NCI-H2196 (cell line): ENCODE data around the gene IDH1.
A peak's percentile ranks its signal among the peaks of the same experiment; 100 is the strongest.
"Not testable (repeated sequence)": the region's sequence is repeated elsewhere in the genome, so short reads cannot be mapped to it uniquely, and the experiment has no call there.

Experiments
- DNase-seq: peaks from one replicate; lab custom pipeline; 2025; ENCODE audit not compliant: unreplicated experiment; lab: John Stamatoyannopoulos, UW

Gene IDH1

DNA sequence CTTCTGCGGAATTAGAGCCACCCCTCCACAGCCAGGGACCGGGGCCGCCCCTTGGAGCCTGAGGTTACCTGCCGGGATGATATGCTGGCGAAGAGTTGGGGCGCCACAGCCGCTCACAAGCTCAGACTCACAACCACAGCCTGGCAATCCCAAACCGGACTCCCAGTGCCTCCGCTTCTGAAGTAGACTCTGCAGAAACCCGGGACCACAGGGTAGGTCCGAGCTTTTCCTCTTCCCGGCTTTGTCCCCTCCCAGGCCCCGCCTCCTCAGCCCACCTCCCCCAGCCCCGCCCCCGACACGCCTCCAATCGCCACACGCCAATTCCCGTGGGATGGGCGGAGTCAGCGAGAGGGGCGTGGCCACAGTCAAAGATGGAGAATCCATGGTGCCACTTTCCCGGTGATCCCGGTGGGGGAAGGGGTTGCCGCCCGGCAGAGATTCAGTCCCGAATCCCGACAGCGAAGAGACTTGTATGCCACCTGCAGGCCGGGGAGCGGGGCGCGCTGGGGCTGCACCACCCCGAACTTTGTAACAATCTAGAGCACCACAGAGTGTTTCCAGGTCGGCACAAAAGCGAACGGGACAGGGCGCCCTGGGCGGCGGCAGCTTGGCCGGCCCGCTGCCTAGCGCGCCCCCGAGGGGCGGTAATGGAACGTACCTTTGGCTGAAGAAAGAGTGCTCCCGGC is at the start of gene IDH1:
IDH1 (minus strand) TSS at position 201 of the 686 bp plus-strand sequence. CDS start 3,520 bp downstream, outside the sequence.
- DNase-seq: peak; percentile 93

DNA sequence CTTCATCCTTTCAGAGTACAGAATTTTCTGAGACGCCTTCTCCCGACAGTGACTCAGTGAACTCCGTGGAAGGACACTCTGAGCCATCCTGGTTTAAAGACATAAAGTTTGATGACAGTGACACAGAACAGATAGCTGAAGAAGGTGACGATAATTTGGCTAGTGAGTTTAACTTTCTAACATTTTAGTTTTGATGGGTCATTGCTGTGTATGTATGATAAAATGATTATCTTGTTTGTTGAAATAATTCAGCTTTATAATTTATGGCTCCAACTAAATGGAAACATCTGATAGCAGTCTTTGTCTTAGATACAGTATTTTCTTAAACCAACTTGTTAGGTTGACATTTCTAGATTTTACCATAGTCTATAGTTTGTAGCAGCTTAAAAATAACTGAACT is 49.3 kb upstream of the IDH1 start:
- DNase-seq: no peak

DNA sequence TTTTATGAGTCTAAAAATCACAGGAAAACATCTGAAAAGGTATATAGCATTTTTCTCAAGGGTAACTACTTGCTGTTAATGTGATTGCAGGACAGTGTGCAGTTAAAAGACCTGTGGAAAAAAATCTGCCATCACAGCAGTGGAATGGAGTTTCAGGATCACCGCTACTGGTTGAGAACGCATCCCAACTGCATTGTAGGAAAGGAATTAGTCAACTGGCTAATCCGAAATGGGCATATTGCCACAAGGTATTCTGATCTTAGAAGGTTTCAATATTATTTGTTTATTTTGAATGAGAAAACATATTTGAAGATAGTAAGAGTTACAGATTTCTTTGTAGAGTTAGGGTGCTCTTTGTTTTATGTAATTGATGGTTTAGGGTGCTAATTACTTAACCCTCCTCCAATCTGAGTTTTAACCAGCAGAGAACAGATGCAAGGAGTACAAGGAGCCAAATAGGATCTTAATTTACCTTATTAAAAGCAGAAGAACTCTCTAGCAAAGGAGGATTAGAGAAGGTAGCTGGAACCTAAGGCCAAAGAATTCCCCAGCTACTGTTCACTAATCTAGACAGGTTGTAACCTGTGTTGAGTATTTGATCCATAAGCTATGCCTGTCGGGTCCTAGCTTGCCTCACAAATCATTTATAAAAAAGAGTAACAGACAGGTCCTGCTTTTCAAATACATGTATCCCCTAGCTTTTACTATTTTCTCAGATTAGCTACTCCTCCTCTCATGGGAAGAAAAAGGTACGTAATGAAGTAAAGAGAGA is 46.2 kb upstream of the IDH1 start:
- no peak for DNase-seq

DNA sequence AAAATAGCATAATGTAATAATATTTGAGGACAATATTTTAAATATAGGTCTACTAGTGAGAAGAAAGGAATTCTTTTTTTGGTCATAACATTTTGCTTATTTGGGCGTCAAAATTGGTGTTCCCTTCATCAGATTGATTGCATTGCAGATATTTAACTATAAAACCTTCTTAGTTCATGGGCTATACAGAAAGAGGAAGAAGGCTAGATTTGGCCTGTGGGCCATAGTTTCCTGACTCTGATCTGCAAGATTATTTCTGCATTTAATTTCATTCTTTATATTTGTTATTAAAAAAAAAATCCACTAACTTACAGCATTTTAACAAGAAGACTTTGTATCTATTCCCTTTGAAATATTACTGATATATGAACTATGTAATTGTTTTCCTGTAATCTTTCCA is 43.1 kb upstream of the IDH1 start:
- DNase-seq: no peak

DNA sequence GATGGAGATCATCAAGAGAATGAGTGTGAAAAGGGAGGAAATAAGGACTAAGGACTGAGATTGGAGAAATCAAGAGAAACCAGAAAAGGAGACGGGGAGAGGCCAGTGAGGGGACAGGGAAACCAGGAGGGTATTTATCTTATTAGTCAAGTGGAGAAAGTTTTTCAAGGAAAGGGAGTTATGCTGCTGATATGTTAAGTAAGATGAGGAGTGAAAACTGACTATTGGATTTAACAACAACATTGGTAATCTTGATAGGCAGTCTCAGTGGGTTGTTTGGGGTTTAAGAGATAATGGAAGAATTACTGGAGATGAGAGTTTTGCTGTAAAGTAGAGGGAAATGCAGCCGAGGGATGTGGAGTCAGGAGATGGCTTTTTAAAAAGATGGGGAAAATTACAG is 41.7 kb upstream of the IDH1 start:
- no peak for DNase-seq

DNA sequence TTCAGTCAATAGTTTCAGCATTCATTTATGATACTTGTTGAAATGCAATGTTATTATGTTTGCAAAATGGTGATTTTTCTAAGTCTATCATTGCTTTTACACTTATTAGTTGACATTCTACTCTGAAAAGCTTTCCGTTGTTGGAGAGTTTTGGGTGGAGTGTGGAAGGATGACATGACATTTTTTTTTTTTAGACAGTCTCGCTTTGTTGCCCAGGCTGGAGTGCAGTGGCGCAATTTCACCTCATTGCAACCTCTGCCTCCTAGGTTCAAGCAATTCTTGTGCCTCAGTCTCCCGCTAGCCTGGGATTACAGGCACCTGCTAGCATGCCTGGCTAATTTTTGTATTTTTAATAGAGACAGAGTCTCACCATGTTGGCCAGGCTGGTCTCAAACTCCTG is 41.0 kb upstream of the IDH1 start:
- DNase-seq: no peak

DNA sequence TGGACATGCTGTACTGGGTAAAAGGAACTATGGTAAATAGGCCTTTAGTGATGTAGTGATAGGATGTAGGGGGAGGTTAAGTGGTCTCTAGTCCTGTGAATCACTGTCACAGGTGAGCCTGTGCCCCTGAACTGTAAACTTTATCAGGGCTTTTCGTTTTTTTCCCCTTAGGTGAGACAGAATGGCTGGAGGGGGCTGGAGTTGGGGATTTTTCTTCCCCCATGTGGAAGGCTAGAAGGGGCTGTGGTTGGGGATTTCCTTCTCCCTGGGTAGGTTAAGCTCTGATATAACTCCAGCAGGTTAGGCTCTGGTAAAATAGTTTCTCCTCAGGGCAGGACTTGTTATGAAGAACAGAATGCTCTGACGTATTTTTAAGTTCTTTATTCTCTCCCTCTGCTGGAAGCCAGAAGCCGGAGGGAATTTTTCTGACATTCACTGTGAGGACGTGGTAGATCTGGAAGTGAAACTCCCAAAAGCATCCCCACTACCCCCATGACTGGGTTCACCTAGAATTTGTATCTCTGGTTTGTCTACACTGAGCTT is 39.7 kb upstream of the IDH1 start:
- DNase-seq: no peak

DNA sequence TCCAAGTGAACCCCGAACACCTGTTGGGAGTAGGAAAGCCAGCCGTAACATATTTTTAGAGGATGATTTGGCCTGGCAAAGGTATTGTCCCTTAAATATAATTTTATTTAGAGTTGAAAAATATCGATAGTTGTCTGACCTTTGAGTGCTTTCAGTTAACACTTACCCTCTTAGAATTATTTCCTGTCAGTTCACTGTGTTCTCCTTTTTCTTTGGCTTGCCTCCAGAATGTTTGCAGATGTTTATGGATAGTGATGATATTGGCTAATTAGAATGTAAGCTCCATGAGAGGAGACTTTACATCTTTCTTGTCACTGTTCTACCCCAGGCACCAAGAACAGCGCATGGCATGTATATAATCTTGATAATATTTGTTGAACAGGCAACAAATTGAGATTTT is 31.0 kb upstream of the IDH1 start:
- no peak for DNase-seq

DNA sequence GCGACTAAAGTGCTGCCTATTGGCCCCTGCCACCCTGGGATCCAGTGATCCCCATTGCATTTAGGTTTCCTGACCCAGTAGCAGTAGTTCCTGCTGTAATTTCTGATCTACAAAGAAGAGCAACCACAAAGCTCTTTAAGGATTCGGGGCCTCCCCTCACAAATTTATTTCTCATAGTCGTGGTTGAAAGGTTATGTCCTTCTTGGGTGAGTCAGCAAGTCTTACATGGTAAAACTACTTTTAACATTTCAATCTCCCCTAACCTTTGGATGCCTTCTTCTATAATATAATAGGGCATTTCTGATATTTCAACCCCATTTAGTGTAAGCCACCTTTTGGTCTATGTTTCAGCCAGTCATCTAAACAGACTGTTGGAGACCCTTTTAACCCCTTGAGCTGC is 26.1 kb upstream of the IDH1 start:
- DNase-seq: no peak

DNA sequence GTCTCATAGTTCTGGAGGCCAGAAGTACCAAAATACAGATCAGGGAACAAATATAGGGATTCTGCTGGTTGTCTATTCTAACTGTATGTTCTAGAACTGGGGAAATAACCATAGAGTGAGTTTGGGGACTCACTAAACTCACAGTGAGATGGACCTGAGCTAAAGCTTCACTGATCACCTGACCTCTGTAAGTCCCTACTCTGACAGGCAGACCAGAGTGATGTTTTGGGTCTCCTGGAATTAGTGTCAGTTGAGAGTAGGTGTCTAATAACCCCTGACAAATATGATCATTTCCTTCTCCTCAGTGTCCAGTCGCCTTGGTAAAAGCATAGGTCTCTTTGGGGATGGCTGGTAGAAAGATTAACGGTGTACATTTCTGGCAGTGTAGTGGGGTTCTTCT is 25.4 kb upstream of the IDH1 start:
- no peak for DNase-seq

DNA sequence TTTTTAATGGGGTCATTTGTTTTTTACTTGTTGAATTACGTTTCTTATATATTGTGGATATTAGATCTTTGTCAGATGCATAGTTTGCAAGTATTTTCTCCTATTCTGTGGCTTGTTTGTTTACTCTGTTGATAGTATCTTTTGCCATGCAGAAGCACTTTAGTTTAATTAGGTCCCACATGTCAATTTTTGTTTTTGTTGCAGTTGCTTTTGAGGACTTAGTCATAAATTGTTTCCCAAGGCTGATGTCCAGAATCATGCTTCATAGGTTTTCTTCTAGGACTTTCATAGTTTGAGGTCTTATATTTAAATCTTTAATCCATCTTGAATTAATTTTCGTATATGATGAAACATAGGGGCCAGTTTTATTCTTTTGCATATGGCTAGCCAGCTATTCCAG is 24.4 kb upstream of the IDH1 start:
- no peak for DNase-seq

DNA sequence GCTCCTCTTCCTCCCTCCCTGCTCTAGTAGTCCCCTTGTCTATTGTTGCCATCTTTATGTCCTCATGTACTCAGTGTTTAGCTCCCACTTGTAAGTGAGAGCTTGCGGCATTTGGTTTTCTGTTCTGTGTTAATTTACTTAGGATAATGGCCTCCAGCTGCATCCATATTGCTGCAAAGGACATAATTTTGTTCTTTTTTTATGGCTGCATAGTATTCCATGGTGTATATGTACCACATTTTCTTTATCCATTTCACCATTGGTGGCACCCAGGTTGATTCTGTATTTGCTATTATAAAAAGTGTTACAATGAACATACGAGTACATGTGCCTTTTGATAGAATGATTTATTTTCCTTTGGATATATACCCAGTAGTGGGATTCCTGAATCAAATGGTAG is 23.7 kb upstream of the IDH1 start:
- no peak for DNase-seq

DNA sequence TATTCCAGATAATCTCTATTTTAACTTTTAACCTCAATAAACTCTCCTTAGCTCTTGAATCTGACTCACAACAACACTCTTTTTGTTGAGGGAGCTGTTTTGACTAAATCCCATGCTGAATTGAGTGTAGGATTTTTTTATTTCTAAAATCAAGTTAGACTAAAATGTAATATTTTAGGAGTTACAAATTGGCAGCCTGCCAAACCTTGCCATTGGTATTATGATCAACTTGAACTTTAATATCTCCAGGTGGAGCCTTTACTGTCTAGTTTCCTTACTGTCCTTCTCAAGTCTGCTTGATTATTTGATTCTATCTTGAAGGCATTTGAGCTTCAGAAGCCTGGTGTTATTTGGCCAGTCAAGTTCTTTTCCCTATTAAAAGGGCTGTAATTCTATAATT is 19.9 kb upstream of the IDH1 start:
- peak; percentile 9 for DNase-seq

DNA sequence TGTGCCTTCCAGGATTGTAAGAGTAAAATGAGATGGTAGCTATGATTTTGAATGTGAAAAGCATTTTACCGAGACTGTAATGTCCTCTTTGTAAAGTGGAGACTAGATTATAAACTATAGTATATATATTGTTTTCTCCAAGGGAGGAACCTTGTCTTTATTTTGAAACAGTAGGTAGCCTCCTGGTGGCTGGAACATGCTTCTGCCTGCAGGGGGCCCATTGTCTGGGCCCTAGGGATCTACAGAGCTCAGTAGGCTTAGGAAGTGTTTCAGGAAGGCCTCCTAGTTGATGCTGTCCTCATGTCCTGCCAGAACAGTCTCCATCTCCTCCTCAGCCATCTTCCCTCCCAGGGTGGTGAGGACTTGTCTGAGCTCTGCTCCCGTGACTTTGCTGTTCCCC is 14.2 kb upstream of the IDH1 start:
- no peak for DNase-seq

DNA sequence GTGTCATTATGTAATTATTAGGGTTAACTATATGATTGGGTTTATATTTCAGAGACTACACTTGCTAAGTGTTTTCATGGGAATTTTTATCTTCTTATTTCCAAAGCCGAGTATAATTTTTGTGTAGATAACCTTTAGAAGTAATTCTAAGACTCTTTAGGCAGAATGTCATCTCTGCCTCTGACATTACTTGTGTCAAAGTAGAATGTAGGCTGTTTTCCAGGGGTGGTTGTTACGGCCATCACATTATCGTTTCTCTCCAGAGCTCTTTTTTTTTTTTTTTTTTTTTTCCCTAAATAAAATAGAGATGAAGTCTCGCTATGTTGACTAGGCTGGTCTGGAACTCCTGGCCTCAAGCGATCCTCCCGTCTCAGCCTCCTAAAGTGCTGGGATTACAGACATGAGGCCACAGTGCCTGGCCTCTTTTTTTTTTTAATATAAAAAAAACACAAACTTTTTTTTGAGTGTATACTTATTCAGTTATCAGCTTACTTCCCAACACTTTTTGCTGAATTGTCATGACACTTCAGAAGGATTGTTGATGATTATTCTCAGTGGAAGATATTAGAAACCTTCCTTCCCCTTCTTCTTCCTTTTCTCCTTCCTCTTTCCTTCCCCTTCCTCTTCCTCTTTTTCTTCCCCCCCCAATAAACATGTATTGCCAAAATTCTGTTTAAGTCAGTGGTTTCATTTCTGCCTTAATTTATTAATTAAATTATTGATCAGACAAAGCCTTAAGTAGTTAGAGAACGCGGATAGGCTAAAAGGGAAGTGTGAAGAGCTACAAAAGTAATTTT is 13.5 kb upstream of the IDH1 start:
- DNase-seq: no peak

DNA sequence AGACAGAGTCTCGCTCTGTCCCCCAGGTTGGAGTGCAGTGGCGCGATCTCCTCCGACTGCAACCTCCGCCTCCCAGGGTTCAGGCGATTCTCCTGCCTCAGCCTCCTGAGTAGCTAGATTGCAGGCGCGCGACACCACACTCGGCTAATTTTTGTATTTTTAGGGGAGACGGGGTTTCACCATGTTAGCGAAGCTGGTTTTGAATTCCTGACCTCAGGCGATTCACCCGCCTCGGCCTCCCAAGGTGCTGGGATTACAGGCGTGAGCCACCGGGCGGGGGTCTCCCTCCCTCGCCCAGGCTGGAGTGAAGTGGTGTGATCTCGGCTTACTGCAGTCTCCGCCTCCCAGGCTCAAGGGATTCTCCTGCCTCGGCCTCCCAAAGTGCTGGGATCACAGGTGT is 12.7 kb upstream of the IDH1 start:
- not testable (repeated sequence) for DNase-seq

DNA sequence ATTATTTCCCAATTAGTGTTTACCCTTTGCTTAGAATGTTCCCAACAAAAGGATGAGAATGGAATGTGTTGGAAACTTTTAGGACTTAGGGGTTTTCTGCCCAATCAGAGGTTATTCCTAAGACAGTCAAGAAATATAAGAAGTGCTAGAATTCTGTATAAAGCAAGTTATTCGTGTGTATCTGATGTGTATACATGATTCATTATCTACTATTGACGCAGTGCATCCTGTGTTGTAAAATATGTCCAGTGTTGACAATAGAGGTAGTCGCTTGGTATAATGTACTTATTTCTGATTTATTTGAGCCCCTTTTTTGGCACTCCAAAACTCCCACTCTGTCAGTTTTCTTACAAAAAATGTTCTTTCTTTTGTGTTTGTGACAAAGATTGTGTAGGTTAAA is 12.1 kb upstream of the IDH1 start:
- no peak for DNase-seq

DNA sequence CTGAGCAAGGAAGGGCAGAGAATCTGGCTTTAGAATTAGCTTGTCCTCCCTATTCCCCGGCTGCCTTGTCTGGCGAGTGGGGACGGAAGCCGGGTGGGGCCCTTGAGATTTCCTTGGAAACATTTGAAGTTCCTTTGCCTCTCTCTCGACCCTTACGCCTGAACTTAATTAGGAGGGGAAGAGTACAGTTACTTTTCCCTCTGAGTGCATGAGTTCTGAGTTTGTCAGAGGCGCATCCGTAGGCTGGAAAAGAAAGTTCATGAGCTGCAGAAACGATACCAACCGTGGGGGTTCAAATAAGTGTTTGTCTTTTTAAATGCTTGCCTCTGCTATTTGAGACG is 11.7 kb upstream of the IDH1 start:
- DNase-seq: no peak

DNA sequence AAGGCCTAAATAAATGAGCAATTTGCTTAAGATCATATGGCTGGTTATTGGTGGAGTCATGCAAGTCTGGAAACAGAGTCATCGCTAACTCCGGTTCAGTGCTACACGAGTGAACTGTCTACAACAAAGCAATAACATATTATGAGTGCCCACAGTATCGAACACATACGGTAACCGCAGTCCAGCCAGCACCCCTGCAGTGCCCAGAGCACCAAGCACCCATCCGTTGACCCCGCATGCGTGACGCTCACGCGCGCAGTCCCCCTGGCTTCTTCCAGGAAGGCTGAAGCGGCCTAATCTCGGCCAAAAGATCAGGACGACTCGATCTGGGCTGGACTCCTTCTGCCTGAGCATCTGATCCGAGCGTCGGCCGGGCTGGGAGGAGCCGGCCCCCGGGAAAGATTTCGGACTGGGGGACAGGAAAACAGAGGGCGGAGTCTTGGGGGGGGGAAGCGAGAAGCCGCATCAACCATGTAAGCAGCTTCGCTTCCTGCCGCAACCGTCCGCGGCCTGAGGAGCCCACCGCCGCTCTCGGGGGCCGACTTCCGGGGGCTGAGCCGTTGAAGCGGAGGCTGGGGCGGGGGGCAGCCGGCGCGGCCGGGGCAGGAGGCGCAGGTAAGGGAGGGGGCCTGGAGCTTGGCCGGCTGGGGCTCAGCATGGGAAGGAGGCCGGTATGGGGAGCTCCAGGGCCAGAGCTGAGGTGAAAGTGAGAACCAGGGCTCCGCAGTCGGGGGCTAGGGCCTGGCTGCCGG is 11.1 kb upstream of the IDH1 start, which contains the start of gene PIKFYVE:
PIKFYVE (plus strand) TSS at position 455 of the 752 bp plus-strand sequence. CDS start 5,265 bp downstream, outside the sequence.
- DNase-seq: peak; percentile 96

DNA sequence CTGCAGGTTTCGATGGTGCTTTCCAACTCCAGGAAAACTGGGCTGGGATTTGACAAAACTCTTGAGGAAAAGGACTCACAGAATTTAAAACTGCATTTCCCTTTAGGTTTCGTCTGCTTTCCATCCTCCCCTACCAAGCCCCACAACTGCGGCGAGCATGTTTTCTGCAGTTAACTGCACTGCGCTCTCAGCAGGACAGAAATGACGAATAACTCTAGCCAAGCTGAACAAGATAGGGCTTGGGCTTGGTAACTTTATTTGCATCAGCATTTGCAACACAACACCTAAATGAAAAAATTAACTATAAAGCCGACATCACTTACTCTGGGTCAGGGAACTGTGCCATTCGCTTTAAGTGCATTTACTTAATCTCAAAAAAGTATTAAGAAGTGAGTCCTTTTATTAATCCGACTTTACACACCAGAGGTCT is 10.5 kb upstream of the IDH1 start:
- DNase-seq: no peak
